ENCODE results near the gene SC5D. TPM values are rescaled to one million over a fixed set of nuclear protein-coding genes. Genes with fewer than 3 reads are reported as not detected.

The SC5D gene
- total and polyA plus RNA-seq, 2 of the 8 experiments (the other 6 are each of a cell fraction or from before 2014, with no cell fraction given) = 73.9 to 90.3 TPM

GRCh38 chr11:121347094-121347493, 54.5 kb downstream of the SC5D start:
- Histone ChIP-seq H2BK15ac (ENCODE audit: low read length) (no peak overlapping the region), H3K4me2 (ENCODE audit: insufficient read depth in 1 of 2, low read depth in 2 of 2, low read length in 2 of 2) (no peak overlapping the region), H3K23me2 (ENCODE audit: low read depth, low read length) (no peaks in the 10 kb centered on the region), H4K8ac (ENCODE audit: extremely low read depth, insufficient read depth, low read length) (no peak overlapping the region), H4K20me1 (replicated peaks in 1 of 2; ENCODE audit: control insufficient read depth in 1 of 2, insufficient read depth in 2 of 2, low read length in 2 of 2) (no peaks in the 10 kb centered on the region), H3K36me3 (ENCODE audit: control insufficient read depth in 2 of 4, insufficient read depth in 4 of 4, low read length in 3 of 4) (no peaks in the 10 kb centered on the region), H3K79me2 (ENCODE audit: control insufficient read depth in 1 of 2, insufficient read depth in 2 of 2, low read length in 2 of 2) (no peaks in the 10 kb centered on the region), H3K4me1 (replicated peaks in 1 of 4; ENCODE audit: control insufficient read depth in 3 of 4, insufficient read depth in 4 of 4, low read length in 3 of 4) (no peaks in the 10 kb centered on the region), H3K4ac (replicated peaks; ENCODE audit: insufficient read length, low read depth, low read length) (no peak overlapping the region), H2BK20ac (ENCODE audit: low read length) (no peak overlapping the region), H3K18ac (ENCODE audit: extremely low read depth, low read length) (no peak overlapping the region), H4K5ac (ENCODE audit: insufficient read length, low read depth, low read length) (no peak overlapping the region), H3K9ac (replicated peaks in 1 of 4; ENCODE audit: extremely low read depth in 1 of 4, low read depth in 3 of 4, low read length in 3 of 4) (no peak overlapping the region), H3K14ac (ENCODE audit: insufficient read length) (no peak overlapping the region), H2BK120ac (replicated peaks; ENCODE audit: low read depth, low read length) (no peak overlapping the region), H4K91ac (replicated peaks; ENCODE audit: insufficient read length, low read length) (no peak overlapping the region), H3K9me3 (ENCODE audit: insufficient read depth in 2 of 2, low read depth in 1 of 2, low read length in 1 of 2) (no peaks in the 10 kb centered on the region), H2AFZ (ENCODE audit: low read length) (no peak overlapping the region), H3K27ac (ENCODE audit: low read depth, low read length) (no peak overlapping the region), H2AK5ac (ENCODE audit: low read depth, low read length) (no peak overlapping the region), H3K23ac (ENCODE audit: insufficient read length) (no peak overlapping the region), H2BK5ac (ENCODE audit: low read depth, low read length) (no peak overlapping the region), H3K4me3 (ENCODE audit: extremely low read depth in 1 of 4, insufficient read depth in 2 of 4, low read depth in 3 of 4, low read length in 4 of 4) (no peak overlapping the region), H3K27me3 (replicated peaks in 1 of 4; ENCODE audit: control insufficient read depth in 3 of 4, extremely low read depth in 1 of 4, insufficient read depth in 3 of 4, low read length in 3 of 4) (no peaks in the 10 kb centered on the region), H3K79me1 (ENCODE audit: low read depth, low read length) (no peaks in the 10 kb centered on the region; the same call in 1 of the 2 replicates), H3K56ac (replicated peaks; ENCODE audit: insufficient read length, low read depth, low read length) (no peak overlapping the region), H2BK12ac (ENCODE audit: low read depth, low read length) (no peak overlapping the region)
- WGBS, 2 experiments (ENCODE audit: extremely low coverage in 1 of 2, insufficient coverage in 1 of 2, insufficient read length in 1 of 2, insufficient replicate concordance in 2 of 2, low coverage in 1 of 2, low lambda C conversion rate in 2 of 2, missing lambda C conversion rate in 1 of 2) = 94% methylated on average over 2 of the region's 2 CpGs; no CpG with 5 or more reads in 1 of the 2 experiments
- no peak for DNase-seq (ENCODE audit: low read depth in 1 of 2, low spot score in 2 of 2)
- ChIA-PET POLR2A (ENCODE audit: partially characterized antibody) (interaction anchor here (1.4 kb wide), 1 partner anchor 59 kb away, joined by 3 read pairs; no protein-coding TSS in a partner anchor), CTCF (ENCODE audit: partially characterized antibody) (interaction anchor here (0.8 to 1.4 kb wide), 2 partner anchors 11 to 21 kb away, joined by 3 to 5 read pairs; no protein-coding TSS in a partner anchor)
- FAIRE-seq = peak; percentile 7

Data from H1 (cell line).